ENCODE data around the gene GATA6. TPM values are rescaled to one million over a fixed set of nuclear protein-coding genes. Genes with fewer than 3 reads are reported as not detected.

GATA6 gene
- total and polyA plus RNA-seq, 2 experiments from 2014 or later: 0.08 TPM; not detected in 1

GRCh38 chr18:22250591-22250996 lies 81.2 kb downstream of the GATA6 start (continued):
- TF ChIP-seq ZNF331 (CRISPR knock-in tag; IDR thresholded peaks at IDR 0.05; ENCODE audit: low read depth) (no peak), ZNF462 (CRISPR knock-in tag; IDR thresholded peaks at IDR 0.05) (no peak), EZH2phosphoT487 (IDR thresholded peaks at IDR 0.05; ENCODE audit: unreplicated experiment) (no peak)

Small RNA genes within 50 kb of the gene (small RNA-seq; reads per million reads assigned to genes)
- not detected for gene RNU6-702P (ENCODE audit: low replicate concordance)
- gene RNU6ATAC20P (ENCODE audit: low replicate concordance): not detected

Other genes with a start within 250 kb of the GATA6 start
- 0.03 TPM in 1 of 2 replicates, not detected in the other for gene CTAGE1, start 248.3 kb downstream of the GATA6 start, total RNA-seq (2014; rRNA removed; shearing (Covaris generic))
- 0.05 and 0.06 TPM in 2 replicates for gene CTAGE1, start 248.3 kb downstream of the GATA6 start, polyA plus RNA-seq (2016; fragmentation: Nextera tagmentation; extraction: Ambion mirVana)